Stimulated activated CD4-positive, alpha-beta T cell treated with anti-CD3 and anti-CD28 coated beads, Interleukin-1b, Interleukin-23, amount 100 ng/mL, for 48 hours (primary cell): ENCODE results near the gene KCNB1.
A peak's percentile ranks its signal among the peaks of the same experiment; 100 is the strongest.

Experiments
- DNase-seq: peaks from one replicate; pipeline ENCODE4 v3.0.0-alpha.2; 2020

The KCNB1 gene

GRCh38 chr20:49384437-49385434 is 97.7 kb downstream of the KCNB1 start:
- peak; percentile 72 for DNase-seq

GRCh38 chr20:49381558-49382493 is 100.6 kb downstream of the KCNB1 start:
- DNase-seq = no peak

- no peak for DNase-seq
Measured at GRCh38 chr20:49380337-49380780, 102.1 kb downstream of the KCNB1 start.

GRCh38 chr20:49379338-49379737 is 103.1 kb downstream of the KCNB1 start:
- DNase-seq = no peak

GRCh38 chr20:49377326-49377725 is 105.1 kb downstream of the KCNB1 start:
- no peak for DNase-seq

GRCh38 chr20:49375170-49375569 is 107.3 kb downstream of the KCNB1 start:
- DNase-seq = no peak

GRCh38 chr20:49372095-49372734 is 110.3 kb downstream of the KCNB1 start:
- DNase-seq = no peak

GRCh38 chr20:49368596-49368995 is 113.9 kb downstream of the KCNB1 start:
- DNase-seq = no peak

- DNase-seq = no peak
Measured at GRCh38 chr20:49367113-49367512, 115.4 kb downstream of the KCNB1 start.

- no peak for DNase-seq
Measured at GRCh38 chr20:49366687-49367086, 115.8 kb downstream of the KCNB1 start.

GRCh38 chr20:49361862-49362660 is 120.4 kb downstream of the KCNB1 start:
- no peak for DNase-seq

- no peak for DNase-seq
Measured at GRCh38 chr20:49360242-49360968, 122.1 kb downstream of the KCNB1 start.

- no peak for DNase-seq
Measured at GRCh38 chr20:49356676-49357075, 125.8 kb downstream of the KCNB1 start.

GRCh38 chr20:49354673-49355072 is 127.8 kb downstream of the KCNB1 start:
- no peak for DNase-seq

- no peak for DNase-seq
Measured at GRCh38 chr20:49353348-49353747, 129.1 kb downstream of the KCNB1 start.

- DNase-seq = no peak
Measured at GRCh38 chr20:49352751-49353150, 129.7 kb downstream of the KCNB1 start.

- DNase-seq = no peak
Measured at GRCh38 chr20:49351775-49352174, 130.7 kb downstream of the KCNB1 start.

- no peak for DNase-seq
Measured at GRCh38 chr20:49349694-49350252, 132.7 kb downstream of the KCNB1 start.

GRCh38 chr20:49349078-49349477 is 133.4 kb downstream of the KCNB1 start:
- no peak for DNase-seq

GRCh38 chr20:49348563-49348962 is 133.9 kb downstream of the KCNB1 start:
- no peak for DNase-seq

GRCh38 chr20:49347156-49347555 is 135.3 kb downstream of the KCNB1 start:
- no peak for DNase-seq
